Activated CD8-positive, alpha-beta T cell treated with anti-CD3 and anti-CD28 coated beads for 36 hours (primary cell): Measurements from ENCODE around the gene SEPTIN3. TPM values are rescaled to one million over a fixed set of nuclear protein-coding genes. Genes with fewer than 3 reads are reported as not detected.

Experiments used
- ATAC-seq: fragments of 200-7000 bp; cut with Tn5 transposase; one replicate; pipeline ENCODE4 v1.10.0; 2021; ENCODE audit warnings: mild to moderate bottlenecking, moderate library complexity
- CTCF ChIA-PET: fragments of 350-600 bp; sonication (Branson Sonifier 250); formaldehyde crosslinking; loops from one replicate; lab custom pipeline; 2021; ENCODE audit warnings: antibody characterized with exemption; lab: Charles Lee
- POLR2A ChIA-PET: fragments of 350-600 bp; sonication (Branson Sonifier 250); formaldehyde crosslinking; loops from one replicate; lab custom pipeline; 2021; ENCODE audit warnings: antibody characterized with exemption; lab: Charles Lee
- DNase-seq: peaks from one replicate; pipeline ENCODE4 v3.0.0-alpha.2; 2020
- H3K27ac Mint-ChIP-seq: one replicate; pipeline ENCODE4 v1.8.0; 2021; ENCODE audit warnings: mild to moderate bottlenecking, mixed read lengths
- H3K27me3 Mint-ChIP-seq: one replicate; pipeline ENCODE4 v1.8.0; 2021; ENCODE audit warnings: mixed read lengths
- H3K36me3 Mint-ChIP-seq: one replicate; pipeline ENCODE4 v1.8.0; 2021; ENCODE audit warnings: low read depth, mixed read lengths
- H3K4me1 Mint-ChIP-seq: one replicate; pipeline ENCODE4 v1.8.0; 2021; ENCODE audit warnings: low read depth, mixed read lengths
- H3K4me3 Mint-ChIP-seq: one replicate; pipeline ENCODE4 v1.8.0; 2021; ENCODE audit warnings: mild to moderate bottlenecking, moderate library complexity, mixed read lengths
- H3K9me3 Mint-ChIP-seq: one replicate; pipeline ENCODE4 v1.8.0; 2021; ENCODE audit warnings: mixed read lengths
- CTCF ChIP-seq: fragments of 200-600 bp; IDR thresholded peaks from one replicate; pipeline ENCODE4 v1.8.0; 2022; ENCODE audit warnings: antibody characterized with exemption, mild to moderate bottlenecking
- intact Hi-C: fragments of 100-400 bp; cut with micrococcal nuclease; formaldehyde crosslinking; loops from one replicate; pipeline ENCODE4 v1.10.0; 2022
- total RNA-seq, 2 experiments: library from RNA; stranded (reverse); gene quantifications; one replicate each; pipeline ENCODE4 v1.2.3, GENCODE V29; 2021

SEPTIN3 gene
- total RNA-seq, 2 experiments from 2014 or later = 0.20 to 0.36 TPM

- CTCF ChIA-PET = interaction anchor here (5.6 kb wide), 1 partner anchor 9 kb away, joined by 62 read pairs; no protein-coding TSS in a partner anchor
- POLR2A ChIA-PET = interaction anchor here (0.8 to 11.9 kb wide), 2 partner anchors 8 to 72 kb away, joined by 3 to 134 read pairs; no protein-coding TSS in a partner anchor
These were observed 39.8 kb upstream of the SEPTIN3 start for GRCh38 chr22:41929418-41929810.

DNA sequence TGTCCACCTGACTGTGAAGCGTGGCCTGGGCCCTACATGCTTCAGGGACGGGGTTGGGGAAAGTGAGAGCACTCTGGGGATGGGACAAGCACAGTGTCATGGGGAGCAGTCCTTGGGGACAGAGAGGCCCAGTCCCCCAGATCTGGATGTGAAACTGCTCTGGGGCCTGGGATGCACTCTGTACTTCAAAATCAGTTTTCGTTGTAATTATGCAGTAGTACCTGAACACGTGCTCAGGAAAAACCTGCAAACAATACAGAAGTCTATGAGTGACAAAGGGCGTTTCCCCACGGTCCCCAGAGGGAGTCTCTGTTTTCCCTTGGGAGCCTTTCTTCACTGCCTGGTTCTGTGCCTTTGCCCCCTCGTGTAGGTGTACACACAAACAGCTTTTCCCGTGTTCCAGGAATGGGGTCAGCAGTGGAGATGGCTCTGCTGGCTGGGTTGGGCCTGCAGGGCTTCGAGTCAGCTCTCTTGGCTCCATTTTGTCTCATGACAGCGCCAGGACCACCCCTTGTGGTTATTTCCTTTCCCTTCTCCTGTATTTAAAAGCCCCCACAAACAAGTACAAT lies 37.5 kb upstream of the SEPTIN3 start:
- ChIA-PET CTCF (no interaction called here), POLR2A (interaction anchor here (1.4 kb wide), 2 partner anchors 15 to 30 kb away, joined by 3 to 4 read pairs; partner anchors contain the start of gene CENPM)
- no peak for DNase-seq
- no peak for ATAC-seq
- Mint-ChIP-seq H3K4me3 (no peak overlapping the region), H3K36me3 (peaks cover 4% of the 10 kb centered on the region), H3K27ac (no peak overlapping the region), H3K4me1 (peaks cover 20% of the 10 kb centered on the region), H3K9me3 (no peaks in the 10 kb centered on the region), H3K27me3 (no peaks in the 10 kb centered on the region)
- no peak for TF ChIP-seq CTCF
- intact Hi-C loops = no loop called here

More at GRCh38 chr22:41929418-41929810, 39.8 kb upstream of the SEPTIN3 start:
- DNase-seq = no peak
- Mint-ChIP-seq H3K4me1 (peaks cover 27% of the 10 kb centered on the region), H3K9me3 (no peaks in the 10 kb centered on the region), H3K36me3 (no peaks in the 10 kb centered on the region), H3K4me3 (no peak overlapping the region), H3K27ac (no peak overlapping the region), H3K27me3 (peaks cover 2% of the 10 kb centered on the region)
- no peak for ATAC-seq
- intact Hi-C loops = no loop called here
- TF ChIP-seq CTCF = no peak

DNA sequence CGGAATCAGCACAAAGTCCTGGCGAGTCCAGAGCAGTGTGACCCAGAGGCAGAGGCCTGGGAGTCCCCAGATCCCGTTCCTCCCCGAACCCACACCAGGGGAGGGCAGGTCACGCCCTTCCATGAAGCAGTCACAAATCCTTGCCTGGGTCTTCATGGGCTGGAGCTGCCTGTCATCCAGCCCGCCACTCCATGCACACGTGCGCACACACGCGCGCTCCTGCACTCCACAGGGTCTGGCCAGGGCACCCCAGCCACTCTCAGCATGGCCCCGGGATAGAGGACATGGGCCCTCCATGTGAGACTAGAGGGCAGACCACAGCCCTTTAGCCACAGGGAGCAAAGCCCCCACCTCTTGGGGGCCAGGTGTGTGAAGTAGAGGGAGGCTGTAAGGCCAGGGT lies 36.9 kb upstream of the SEPTIN3 start:
- Mint-ChIP-seq H3K4me3 (no peak overlapping the region), H3K36me3 (peaks cover 8% of the 10 kb centered on the region), H3K27ac (no peak overlapping the region), H3K27me3 (no peaks in the 10 kb centered on the region), H3K9me3 (no peaks in the 10 kb centered on the region), H3K4me1 (peaks cover 17% of the 10 kb centered on the region)
- DNase-seq = no peak
- ChIA-PET CTCF (no interaction called here), POLR2A (interaction anchor here (1.4 kb wide), 2 partner anchors 14 to 31 kb away, joined by 3 to 4 read pairs; partner anchors contain the start of gene CENPM)
- intact Hi-C loops = no loop called here
- ATAC-seq = no peak
- no peak for TF ChIP-seq CTCF

DNA sequence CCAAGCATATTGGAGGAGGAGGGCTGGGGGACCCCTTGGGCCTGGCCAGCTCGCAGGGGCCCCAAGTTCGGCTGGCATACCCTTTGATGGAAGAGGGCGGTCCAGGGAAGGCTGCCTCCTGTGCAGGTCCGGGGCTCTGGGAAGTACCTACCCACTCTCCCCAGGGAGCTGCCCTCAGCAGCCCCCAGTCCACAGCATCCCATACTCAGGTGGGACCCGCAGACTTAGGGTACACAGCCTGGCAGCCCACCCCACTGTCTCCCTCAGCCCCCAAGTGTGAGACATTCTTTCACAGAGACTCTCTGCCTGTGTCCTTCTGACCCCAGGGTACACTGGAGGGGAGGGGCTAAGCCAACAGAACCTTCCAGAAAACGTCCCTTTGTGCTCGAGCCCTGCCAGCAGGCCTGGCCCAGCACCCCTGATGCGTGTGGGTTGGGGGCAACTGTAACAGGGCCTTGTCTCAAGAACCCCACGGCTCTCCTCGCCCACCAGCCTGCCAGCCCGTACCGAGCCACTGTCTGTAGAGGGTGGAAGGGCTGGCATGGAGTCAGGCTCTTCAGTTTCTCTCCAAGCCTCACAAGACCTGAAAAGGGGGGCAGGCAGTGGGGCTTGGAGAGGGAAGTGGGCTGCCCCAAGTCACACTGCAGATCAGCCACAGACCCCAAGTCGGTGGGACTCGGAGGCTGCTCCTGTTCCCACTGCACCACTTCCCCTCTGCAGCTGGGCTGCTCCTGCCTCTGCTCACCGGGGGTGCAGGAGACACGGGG lies 35.6 kb upstream of the SEPTIN3 start:
- H3K36me3 Mint-ChIP-seq = peaks cover 13% of the 10 kb centered on the region
- H3K27ac Mint-ChIP-seq = no peak overlapping the region
- TF ChIP-seq CTCF = no peak
- ATAC-seq (no peak), DNase-seq (no peak)
- no peaks in the 10 kb centered on the region for H3K9me3 Mint-ChIP-seq
- intact Hi-C loops = no loop called here
- ChIA-PET POLR2A (interaction anchor here (0.9 to 8.3 kb wide), 5 partner anchors 10 to 76 kb away, joined by 3 to 134 read pairs (median 3); partner anchors contain the start of genes CENPM and TNFRSF13C), CTCF (interaction anchor here (0.8 kb wide), 1 partner anchor 8 kb away, joined by 4 read pairs; no protein-coding TSS in a partner anchor)
- H3K4me1 Mint-ChIP-seq = peaks cover 11% of the 10 kb centered on the region
- no peaks in the 10 kb centered on the region for H3K27me3 Mint-ChIP-seq
- H3K4me3 Mint-ChIP-seq = no peak overlapping the region
